ENCODE results near the gene NF2.

Gene NF2

DNA sequence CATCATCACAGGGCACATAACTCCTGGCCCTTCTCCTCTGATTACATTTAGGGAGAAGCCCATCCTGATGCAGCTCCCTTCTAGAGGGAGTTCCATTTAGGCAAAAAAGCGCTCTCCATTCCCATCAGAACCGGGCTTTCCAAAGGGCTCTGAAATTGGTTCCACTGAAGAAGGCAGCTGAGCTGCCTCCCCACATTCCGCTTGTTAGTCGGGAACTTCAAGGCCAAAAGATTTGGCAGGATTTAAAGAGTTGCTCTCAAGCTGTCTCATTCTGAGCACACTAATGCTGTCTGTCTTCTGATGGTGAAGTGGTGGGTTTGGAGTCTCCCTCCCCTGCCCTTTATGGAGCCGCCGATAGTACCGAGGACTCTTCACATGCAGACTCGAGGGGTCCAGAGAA lies 89.7 kb downstream of the NF2 start:
- Histone ChIP-seq H3K27me3 (ENCODE audit: low read depth, low read length) (no peaks in the 10 kb centered on the region), H3K4me1 (ENCODE audit: control insufficient read depth in 1 of 2, insufficient read depth in 2 of 2, low read length in 2 of 2) (peaks cover 0 to 9% of the 10 kb centered on the region in 2 donors), H3K27ac (ENCODE audit: low read length) (no peak overlapping the region), H3K9me3 (ENCODE audit: control insufficient read depth in 1 of 2, low read length in 2 of 2) (no peaks in the 10 kb centered on the region), H3K4me3 (ENCODE audit: low read depth in 1 of 2, low read length in 2 of 2) (no peak overlapping the region), H3K36me3 (ENCODE audit: control insufficient read depth in 1 of 2, insufficient read depth in 2 of 2, low read length in 2 of 2) (peaks cover 17 to 33% of the 10 kb centered on the region in 2 donors)

- Histone ChIP-seq H3K27me3 (ENCODE audit: low read depth, low read length) (no peaks in the 10 kb centered on the region), H3K4me3 (ENCODE audit: low read depth in 1 of 2, low read length in 2 of 2) (no peak overlapping the region), H3K36me3 (ENCODE audit: control insufficient read depth in 1 of 2, insufficient read depth in 2 of 2, low read length in 2 of 2) (peaks cover 17 to 33% of the 10 kb centered on the region in 2 donors), H3K9me3 (ENCODE audit: control insufficient read depth in 1 of 2, low read length in 2 of 2) (no peaks in the 10 kb centered on the region), H3K4me1 (ENCODE audit: control insufficient read depth in 1 of 2, insufficient read depth in 2 of 2, low read length in 2 of 2) (peaks cover 0 to 9% of the 10 kb centered on the region in 2 donors), H3K27ac (ENCODE audit: low read length) (no peak overlapping the region)
These were observed 90.2 kb downstream of the NF2 start for GRCh38 chr22:29693671-29694070.

GRCh38 chr22:29695129-29695926 lies 91.9 kb downstream of the NF2 start:
- no peaks in the 10 kb centered on the region for H3K27me3 ChIP-seq (ENCODE audit: low read depth, low read length)
- peaks cover 17 to 33% of the 10 kb centered on the region in 2 donors for H3K36me3 ChIP-seq (ENCODE audit: control insufficient read depth in 1 of 2, insufficient read depth in 2 of 2, low read length in 2 of 2)
- no peaks in the 10 kb centered on the region for H3K9me3 ChIP-seq (ENCODE audit: control insufficient read depth in 1 of 2, low read length in 2 of 2)
- H3K4me1 ChIP-seq (ENCODE audit: control insufficient read depth in 1 of 2, insufficient read depth in 2 of 2, low read length in 2 of 2) = peaks cover 0 to 1% of the 10 kb centered on the region in 2 donors
- H3K27ac ChIP-seq (ENCODE audit: low read length) = no peak overlapping the region
- H3K4me3 ChIP-seq (ENCODE audit: low read depth in 1 of 2, low read length in 2 of 2) = no peak overlapping the region

DNA sequence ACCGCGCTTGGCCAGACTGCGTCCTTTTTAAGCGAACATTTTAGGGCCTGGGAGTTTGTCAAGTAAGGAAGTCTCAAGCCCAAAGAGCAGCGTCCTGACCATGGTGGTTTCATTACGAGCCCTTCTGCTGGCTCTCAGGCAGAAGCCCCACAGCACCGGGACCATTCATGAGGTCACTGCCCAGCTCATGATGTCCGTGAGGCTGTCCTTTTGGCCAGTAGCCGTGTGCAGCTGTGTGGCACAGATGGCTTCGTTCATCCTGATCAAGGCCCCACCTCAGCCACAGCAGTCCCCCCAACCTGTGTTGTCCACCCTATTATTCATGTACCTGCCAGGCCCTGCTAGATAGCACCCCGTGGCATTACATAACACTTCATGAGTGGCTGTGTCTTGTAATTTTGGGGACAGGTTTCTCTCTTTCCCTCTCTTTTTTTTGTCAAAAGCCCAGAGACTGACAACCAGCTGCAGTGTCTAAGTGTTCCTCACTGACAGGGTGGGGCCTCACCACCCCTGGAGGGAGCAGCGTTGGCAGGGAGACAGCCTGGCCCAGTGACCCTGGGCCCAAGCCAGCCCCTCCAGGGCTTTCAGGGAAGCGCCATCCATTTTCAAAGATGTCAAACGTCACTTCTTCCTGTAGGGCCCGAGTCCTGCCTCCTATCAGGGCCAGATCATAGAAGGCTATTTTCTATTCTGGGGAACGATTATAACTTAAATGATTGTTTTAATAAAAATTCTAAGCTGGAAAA lies 94.6 kb downstream of the NF2 start:
- no peak overlapping the region for H3K4me3 ChIP-seq (ENCODE audit: low read depth in 1 of 2, low read length in 2 of 2)
- no peaks in the 10 kb centered on the region for H3K27me3 ChIP-seq (ENCODE audit: low read depth, low read length)
- peaks cover 0 to 7% of the 10 kb centered on the region in 2 donors for H3K4me1 ChIP-seq (ENCODE audit: control insufficient read depth in 1 of 2, insufficient read depth in 2 of 2, low read length in 2 of 2)
- no peaks in the 10 kb centered on the region for H3K9me3 ChIP-seq (ENCODE audit: control insufficient read depth in 1 of 2, low read length in 2 of 2)
- no peak overlapping the region for H3K27ac ChIP-seq (ENCODE audit: low read length)
- peaks cover 14 to 22% of the 10 kb centered on the region in 2 donors for H3K36me3 ChIP-seq (ENCODE audit: control insufficient read depth in 1 of 2, insufficient read depth in 2 of 2, low read length in 2 of 2)

DNA sequence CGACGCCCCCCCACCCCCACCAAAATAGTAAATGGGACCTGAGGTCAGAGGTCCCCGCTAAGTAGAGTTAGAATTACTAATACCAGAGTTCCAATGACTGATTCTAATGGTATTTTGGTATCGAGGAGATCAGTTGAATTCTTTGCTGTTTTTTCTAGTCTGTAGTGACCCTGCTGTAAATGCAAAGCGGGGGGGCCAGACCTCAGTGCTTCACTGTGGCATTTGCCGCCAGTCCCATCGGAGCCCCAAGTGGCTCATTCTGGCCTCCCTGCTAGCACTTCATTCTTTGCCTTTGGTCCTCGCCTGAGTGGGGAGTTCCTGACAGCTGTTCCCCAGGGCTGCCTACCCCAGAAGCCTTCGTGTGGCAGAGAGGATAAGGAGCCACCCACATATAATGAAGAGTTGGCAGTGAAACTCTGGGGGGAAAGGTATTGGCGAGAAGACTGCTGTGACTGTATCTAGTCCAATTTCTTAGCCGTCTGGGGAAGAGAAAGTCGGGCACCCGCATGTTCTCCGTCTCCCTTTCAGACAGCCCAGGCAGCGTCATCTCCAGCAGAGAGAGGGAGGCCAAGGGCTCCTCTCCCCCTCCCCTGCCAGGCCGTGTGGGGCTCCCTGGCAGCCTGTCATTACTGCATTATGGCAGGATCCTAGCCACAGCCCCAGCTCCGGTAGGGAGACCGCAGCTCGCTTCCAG lies 96.9 kb downstream of the NF2 start:
- Histone ChIP-seq H3K27ac (ENCODE audit: low read length) (no peak overlapping the region), H3K36me3 (ENCODE audit: control insufficient read depth in 1 of 2, insufficient read depth in 2 of 2, low read length in 2 of 2) (peaks cover 3 to 4% of the 10 kb centered on the region in 2 donors), H3K27me3 (ENCODE audit: low read depth, low read length) (no peaks in the 10 kb centered on the region), H3K4me1 (ENCODE audit: control insufficient read depth in 1 of 2, insufficient read depth in 2 of 2, low read length in 2 of 2) (peaks cover 4 to 22% of the 10 kb centered on the region in 2 donors), H3K4me3 (ENCODE audit: low read depth in 1 of 2, low read length in 2 of 2) (no peak overlapping the region), H3K9me3 (ENCODE audit: control insufficient read depth in 1 of 2, low read length in 2 of 2) (no peaks in the 10 kb centered on the region)

DNA sequence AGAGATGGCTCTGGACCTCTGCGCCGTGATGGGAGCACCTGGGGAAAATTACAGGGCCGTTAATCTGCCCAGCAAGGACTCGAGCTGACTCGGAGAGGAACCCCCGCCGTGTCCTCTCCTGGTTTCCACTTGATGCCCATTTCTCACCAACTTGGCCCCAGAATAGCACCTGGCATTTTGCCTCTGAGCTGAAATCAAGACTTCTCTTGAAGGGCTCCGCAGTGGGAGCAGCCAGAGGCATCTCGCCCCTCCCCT lies 97.4 kb downstream of the NF2 start:
- Histone ChIP-seq H3K27me3 (ENCODE audit: low read depth, low read length) (no peaks in the 10 kb centered on the region), H3K4me1 (ENCODE audit: control insufficient read depth in 1 of 2, insufficient read depth in 2 of 2, low read length in 2 of 2) (peaks cover 4 to 22% of the 10 kb centered on the region in 2 donors), H3K9me3 (ENCODE audit: control insufficient read depth in 1 of 2, low read length in 2 of 2) (no peaks in the 10 kb centered on the region), H3K36me3 (ENCODE audit: control insufficient read depth in 1 of 2, insufficient read depth in 2 of 2, low read length in 2 of 2) (no peaks in the 10 kb centered on the region), H3K27ac (ENCODE audit: low read length) (no peak overlapping the region), H3K4me3 (ENCODE audit: low read depth in 1 of 2, low read length in 2 of 2) (no peak overlapping the region)

GRCh38 chr22:29701155-29701999 lies 97.9 kb downstream of the NF2 start:
- Histone ChIP-seq H3K27ac (ENCODE audit: low read length) (no peak overlapping the region), H3K9me3 (ENCODE audit: control insufficient read depth in 1 of 2, low read length in 2 of 2) (no peaks in the 10 kb centered on the region), H3K36me3 (ENCODE audit: control insufficient read depth in 1 of 2, insufficient read depth in 2 of 2, low read length in 2 of 2) (no peaks in the 10 kb centered on the region), H3K4me1 (ENCODE audit: control insufficient read depth in 1 of 2, insufficient read depth in 2 of 2, low read length in 2 of 2) (peaks cover 4 to 22% of the 10 kb centered on the region in 2 donors), H3K4me3 (ENCODE audit: low read depth in 1 of 2, low read length in 2 of 2) (no peak overlapping the region), H3K27me3 (ENCODE audit: low read depth, low read length) (no peaks in the 10 kb centered on the region)

GRCh38 chr22:29702000-29702930 lies 98.8 kb downstream of the NF2 start:
- Histone ChIP-seq H3K36me3 (ENCODE audit: control insufficient read depth in 1 of 2, insufficient read depth in 2 of 2, low read length in 2 of 2) (no peaks in the 10 kb centered on the region), H3K27ac (ENCODE audit: low read length) (no peak overlapping the region), H3K4me1 (ENCODE audit: control insufficient read depth in 1 of 2, insufficient read depth in 2 of 2, low read length in 2 of 2) (peaks cover 4 to 27% of the 10 kb centered on the region in 2 donors), H3K9me3 (ENCODE audit: control insufficient read depth in 1 of 2, low read length in 2 of 2) (no peaks in the 10 kb centered on the region), H3K27me3 (ENCODE audit: low read depth, low read length) (no peaks in the 10 kb centered on the region), H3K4me3 (ENCODE audit: low read depth in 1 of 2, low read length in 2 of 2) (no peak overlapping the region)

GRCh38 chr22:29702931-29703501 lies 99.6 kb downstream of the NF2 start:
- H3K4me3 ChIP-seq (ENCODE audit: low read depth in 1 of 2, low read length in 2 of 2) = no peak overlapping the region

More at GRCh38 chr22:29702931-29703501, 99.6 kb downstream of the NF2 start:
- H3K27ac ChIP-seq (ENCODE audit: low read length) = no peak overlapping the region
- H3K36me3 ChIP-seq (ENCODE audit: control insufficient read depth in 1 of 2, insufficient read depth in 2 of 2, low read length in 2 of 2) = no peaks in the 10 kb centered on the region
- H3K4me1 ChIP-seq (ENCODE audit: control insufficient read depth in 1 of 2, insufficient read depth in 2 of 2, low read length in 2 of 2) = peaks cover 4 to 27% of the 10 kb centered on the region in 2 donors
- H3K27me3 ChIP-seq (ENCODE audit: low read depth, low read length) = no peaks in the 10 kb centered on the region
- no peaks in the 10 kb centered on the region for H3K9me3 ChIP-seq (ENCODE audit: control insufficient read depth in 1 of 2, low read length in 2 of 2)
